ENCODE data around the gene GIGYF2. TPM values are rescaled to one million over a fixed set of nuclear protein-coding genes. Genes with fewer than 3 reads are reported as not detected.
"Not testable (repeated sequence)": the region's sequence is repeated elsewhere in the genome, so short reads cannot be mapped to it uniquely, and the experiment has no call there.

The GIGYF2 gene
- total RNA-seq, 2 experiments from 2014 or later, result 50.5 to 60.9 TPM

GRCh38 chr2:232903989-232904388, 206.9 kb downstream of the GIGYF2 start:
- intact Hi-C loops (cut with micrococcal nuclease; ENCODE audit: unreplicated experiment), result no loop called here
- POLR2A ChIA-PET, result interaction anchor here (0.6 kb wide), 1 partner anchor 166 kb away, joined by 3 read pairs; no protein-coding TSS in a partner anchor
- no peak overlapping the region for H2AFZ ChIP-seq (ENCODE audit: low read length)
- H3K27ac ChIP-seq (ENCODE audit: low read depth, low read length, poor library complexity, severe bottlenecking), result no peak overlapping the region
- CTCF ChIA-PET (ENCODE audit: unreplicated experiment), result no interaction called here
- DNase-seq (ENCODE audit: low spot score), result no peak
- no peaks in the 10 kb centered on the region for H4K20me1 ChIP-seq (ENCODE audit: insufficient read depth, low read length)
- no peak overlapping the region for H3K4me3 ChIP-seq (ENCODE audit: low read depth, low read length, poor library complexity, severe bottlenecking)
- no peaks in the 10 kb centered on the region for H3K79me2 ChIP-seq (ENCODE audit: insufficient read depth, low read depth, low read length)
- H3K4me1 ChIP-seq (ENCODE audit: insufficient read depth, low read length, poor library complexity, severe bottlenecking), result no peaks in the 10 kb centered on the region
- TF ChIP-seq EZH2phosphoT487 (IDR thresholded peaks at IDR 0.05; ENCODE audit: borderline replicate concordance, low read depth, low read length) (no peak), CTCF (conservative IDR thresholded peaks at IDR 0.05; ENCODE audit: low read length) (no peak)
- no TSS peak for BruUV-seq (replicated peaks)
- H3K4me2 ChIP-seq (ENCODE audit: low read length), result no peak overlapping the region
- H3K9me2 ChIP-seq (ENCODE audit: insufficient read depth, low read length), result no peaks in the 10 kb centered on the region
- no peaks in the 10 kb centered on the region for H3K9me3 ChIP-seq (ENCODE audit: low read length)
- no peaks in the 10 kb centered on the region for H3K36me3 ChIP-seq (ENCODE audit: insufficient read depth, low read length)

GRCh38 chr2:232906867-232907717, 210.0 kb downstream of the GIGYF2 start:
- H3K9me3 ChIP-seq (ENCODE audit: low read length); H4K20me1 ChIP-seq (ENCODE audit: insufficient read depth, low read length); H3K36me3 ChIP-seq (ENCODE audit: insufficient read depth, low read length); intact Hi-C loops (cut with micrococcal nuclease; ENCODE audit: unreplicated experiment); CTCF ChIA-PET (ENCODE audit: unreplicated experiment); H3K27ac ChIP-seq (ENCODE audit: low read depth, low read length, poor library complexity, severe bottlenecking); H3K9me2 ChIP-seq (ENCODE audit: insufficient read depth, low read length); H2AFZ ChIP-seq (ENCODE audit: low read length); POLR2A ChIA-PET; DNase-seq (ENCODE audit: low spot score); H3K79me2 ChIP-seq (ENCODE audit: insufficient read depth, low read depth, low read length); H3K4me3 ChIP-seq (ENCODE audit: low read depth, low read length, poor library complexity, severe bottlenecking); BruUV-seq (replicated peaks); H3K4me2 ChIP-seq (ENCODE audit: low read length); H3K4me1 ChIP-seq (ENCODE audit: insufficient read depth, low read length, poor library complexity, severe bottlenecking): not testable (repeated sequence)

GRCh38 chr2:232907718-232908085, 210.6 kb downstream of the GIGYF2 start:
- POLR2A ChIA-PET; H3K79me2 ChIP-seq (ENCODE audit: insufficient read depth, low read depth, low read length); H3K4me3 ChIP-seq (ENCODE audit: low read depth, low read length, poor library complexity, severe bottlenecking); intact Hi-C loops (cut with micrococcal nuclease; ENCODE audit: unreplicated experiment); H2AFZ ChIP-seq (ENCODE audit: low read length); BruUV-seq (replicated peaks); H3K9me3 ChIP-seq (ENCODE audit: low read length); H4K20me1 ChIP-seq (ENCODE audit: insufficient read depth, low read length); H3K36me3 ChIP-seq (ENCODE audit: insufficient read depth, low read length); H3K4me1 ChIP-seq (ENCODE audit: insufficient read depth, low read length, poor library complexity, severe bottlenecking); H3K9me2 ChIP-seq (ENCODE audit: insufficient read depth, low read length); H3K4me2 ChIP-seq (ENCODE audit: low read length); CTCF ChIA-PET (ENCODE audit: unreplicated experiment); DNase-seq (ENCODE audit: low spot score); H3K27ac ChIP-seq (ENCODE audit: low read depth, low read length, poor library complexity, severe bottlenecking): not testable (repeated sequence)
